Trophoblast cell (in vitro differentiated cells and primary cell): ENCODE data around the gene IGF1R.
"Not testable (repeated sequence)": the region's sequence is repeated elsewhere in the genome, so short reads cannot be mapped to it uniquely, and the experiment has no call there.

ENCODE experiments used
- DNase-seq, 2 donors: peaks; one replicate each; pipeline ENCODE4 v3.0.0-alpha.2; 2016
- H2AFZ ChIP-seq: 2 replicates; pipeline ENCODE4 v1.6.1; 2013; ENCODE audit warnings: low read length, moderate library complexity, mild to moderate bottlenecking; ENCODE audit not compliant: insufficient read depth, poor library complexity
- H2AK5ac ChIP-seq: 2 replicates; pipeline ENCODE4 v1.6.1; 2013; ENCODE audit warnings: mild to moderate bottlenecking, low read length
- H2BK120ac ChIP-seq: 2 replicates; pipeline ENCODE4 v1.6.1; 2013; ENCODE audit warnings: low read length, mild to moderate bottlenecking, moderate library complexity; ENCODE audit not compliant: insufficient read depth, poor library complexity
- H2BK12ac ChIP-seq: 2 replicates; pipeline ENCODE4 v1.6.1; 2013; ENCODE audit warnings: mild to moderate bottlenecking, low read length, moderate library complexity
- H2BK5ac ChIP-seq: 2 replicates; pipeline ENCODE4 v1.6.1; 2013; ENCODE audit warnings: low read length, low read depth, moderate library complexity, mild to moderate bottlenecking; ENCODE audit not compliant: poor library complexity
- H3K14ac ChIP-seq: 2 replicates; pipeline ENCODE4 v1.6.1; 2013; ENCODE audit warnings: mild to moderate bottlenecking, low read length
- H3K18ac ChIP-seq: 2 replicates; pipeline ENCODE4 v1.6.1; 2013; ENCODE audit warnings: mild to moderate bottlenecking, low read length
- H3K23ac ChIP-seq: 2 replicates; pipeline ENCODE4 v1.6.1; 2013; ENCODE audit warnings: low read length
- H3K27ac ChIP-seq: 2 replicates; pipeline ENCODE4 v1.5.1; 2013; ENCODE audit warnings: low read depth, mild to moderate bottlenecking, inconsistent platforms, low read length, moderate library complexity
- H3K27me3 ChIP-seq: 2 replicates; pipeline ENCODE4 v1.6.1; 2013; ENCODE audit warnings: inconsistent platforms, mild to moderate bottlenecking, low read length, moderate library complexity; ENCODE audit not compliant: insufficient read depth
- H3K36me3 ChIP-seq, 2 experiments: 1 replicate in 1 of 2; 2 replicates in 1 of 2; pipeline ENCODE4 v1.6.1; 2013; ENCODE audit warnings: low read length in 2 of 2, mild to moderate bottlenecking in 2 of 2, moderate library complexity in 1 of 2; ENCODE audit not compliant: insufficient read depth in 2 of 2, control insufficient read depth in 1 of 2
- H3K4ac ChIP-seq: 2 replicates; pipeline ENCODE4 v1.6.1; 2013; ENCODE audit warnings: low read depth, mild to moderate bottlenecking, low read length, moderate library complexity
- H3K4me1 ChIP-seq, 2 experiments: 1 replicate in 1 of 2; 2 replicates in 1 of 2; pipeline ENCODE4 v1.6.1; 2013; ENCODE audit warnings: low read length in 2 of 2, mild to moderate bottlenecking in 2 of 2, moderate library complexity in 1 of 2; ENCODE audit not compliant: insufficient read depth in 2 of 2, control insufficient read depth in 1 of 2
- H3K4me2 ChIP-seq: 2 replicates; pipeline ENCODE4 v1.6.1; 2013; ENCODE audit warnings: inconsistent platforms, mild to moderate bottlenecking, low read length, moderate library complexity
- H3K4me3 ChIP-seq: 2 replicates; pipeline ENCODE4 v1.5.1; 2013; ENCODE audit warnings: mild to moderate bottlenecking, low read depth, low read length, inconsistent platforms
- H3K79me1 ChIP-seq: one replicate; pipeline ENCODE4 v1.6.1; 2013; ENCODE audit warnings: low read length
- H3K79me2 ChIP-seq: 2 replicates; pipeline ENCODE4 v1.6.1; 2013; ENCODE audit warnings: low read length, mild to moderate bottlenecking; ENCODE audit not compliant: control insufficient read depth, insufficient read depth, poor library complexity
- H3K9ac ChIP-seq: 2 replicates; pipeline ENCODE4 v1.6.1; 2013; ENCODE audit warnings: mild to moderate bottlenecking, low read length
- H3K9me3 ChIP-seq: 2 replicates; pipeline ENCODE4 v1.6.1; 2013; ENCODE audit warnings: low read depth, mild to moderate bottlenecking, control low read depth, inconsistent platforms, low read length; ENCODE audit not compliant: insufficient read depth
- H4K12ac ChIP-seq: 2 replicates; pipeline ENCODE4 v1.6.1; 2013; ENCODE audit warnings: low read depth, mild to moderate bottlenecking, low read length, moderate library complexity
- H4K8ac ChIP-seq: 2 replicates; pipeline ENCODE4 v1.6.1; 2013; ENCODE audit warnings: low read depth, mild to moderate bottlenecking, low read length, moderate library complexity
- H4K91ac ChIP-seq: one replicate; pipeline ENCODE4 v1.6.1; 2013; ENCODE audit warnings: low read depth, mild to moderate bottlenecking, low read length, moderate library complexity
- WGBS: extraction: QIAGEN DNeasy Blood & Tissue Kit; methylation state at CpG from one replicate; pipeline ENCODE4 v1.1.7; 2013; ENCODE audit warnings: missing lambda C conversion rate; ENCODE audit not compliant: insufficient read length, insufficient coverage; ENCODE audit errors: extremely low coverage; 5-methylcytosine and 5-hydroxymethylcytosine counted together

The IGF1R gene

DNA sequence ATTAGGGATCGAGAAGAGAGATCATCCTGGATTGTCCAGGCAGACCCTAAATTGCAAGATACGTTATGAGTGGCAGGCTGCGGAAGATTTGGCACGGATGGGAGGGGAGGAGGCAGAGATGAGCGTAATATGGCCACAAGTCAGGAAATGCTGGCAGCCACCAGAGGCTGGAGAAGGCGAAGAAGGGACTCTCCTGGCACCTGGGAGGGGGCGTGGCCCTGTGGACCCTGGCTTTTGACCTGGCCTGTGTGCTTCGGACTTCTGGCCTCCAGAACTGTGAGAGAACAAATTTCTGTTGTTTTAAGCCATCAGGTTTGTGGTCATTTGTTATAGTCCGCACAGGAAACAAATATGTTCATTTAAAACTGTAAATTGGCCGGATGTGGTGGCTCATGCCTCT is 31.9 kb upstream of the IGF1R start:
- no peak overlapping the region for H3K23ac ChIP-seq
- peak overlapping the region; percentile 88 for H2BK12ac ChIP-seq
- no peak overlapping the region for H3K4me3 ChIP-seq
- H4K8ac ChIP-seq: peak overlapping the region; percentile 54
- H2BK120ac ChIP-seq: peak overlapping the region; percentile 39
- no peaks in the 10 kb centered on the region for H3K79me2 ChIP-seq
- peaks cover 0 to 3% of the 10 kb centered on the region in 2 experiments for H3K4me1 ChIP-seq
- peak overlapping the region; percentile 36 for H3K14ac ChIP-seq
- no peak overlapping the region for H3K4me2 ChIP-seq
- H4K91ac ChIP-seq: peak overlapping the region; percentile 45
- peaks cover 15% of the 10 kb centered on the region for H3K79me1 ChIP-seq
- no peak overlapping the region for H3K27ac ChIP-seq
- no peaks in the 10 kb centered on the region for H3K36me3 ChIP-seq
- peak overlapping the region; percentile 50 for H2BK5ac ChIP-seq
- WGBS: no CpG with 5 or more reads among the region's 10 CpGs
- DNase-seq: no peak
- H3K4ac ChIP-seq: no peak overlapping the region
- no peak overlapping the region for H3K9ac ChIP-seq
- no peaks in the 10 kb centered on the region for H3K27me3 ChIP-seq
- H3K18ac ChIP-seq: peak overlapping the region; percentile 11
- H2AFZ ChIP-seq: no peak overlapping the region
- no peaks in the 10 kb centered on the region for H3K9me3 ChIP-seq
- H2AK5ac ChIP-seq: no peak overlapping the region
- no peak overlapping the region for H4K12ac ChIP-seq

DNA sequence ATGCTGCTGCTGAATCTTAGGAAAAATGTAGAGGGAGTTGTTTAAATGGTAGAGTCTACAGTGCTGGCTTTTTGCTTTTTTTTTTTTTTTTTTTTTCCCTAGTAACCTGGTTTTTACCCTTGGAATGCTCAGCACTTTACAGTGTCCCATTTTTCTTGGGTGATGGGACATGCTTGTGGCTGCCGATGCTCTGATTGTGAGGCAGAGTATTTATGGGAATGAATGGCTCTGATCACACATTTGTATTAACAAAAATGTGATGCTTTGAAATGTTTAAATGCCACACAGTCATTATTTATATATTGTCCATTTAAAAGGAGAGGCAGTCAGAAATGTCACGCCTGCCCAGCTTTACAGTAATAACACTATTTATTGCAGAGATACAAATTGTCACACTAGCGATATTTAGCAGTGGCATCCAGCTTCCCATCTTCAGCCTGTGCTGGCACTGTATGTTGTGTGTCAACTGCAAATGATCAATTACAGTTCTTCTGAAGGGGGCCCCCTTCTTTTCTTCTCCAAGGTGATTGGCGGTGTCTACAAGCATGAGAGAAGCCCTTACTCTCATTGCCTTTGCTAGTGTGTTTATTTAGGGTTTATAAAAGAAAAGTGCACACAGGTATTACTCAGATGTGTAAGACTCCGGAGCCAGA is 30.9 kb upstream of the IGF1R start:
- Histone ChIP-seq H3K18ac (no peak overlapping the region), H3K27me3 (no peaks in the 10 kb centered on the region), H3K4me3 (no peak overlapping the region), H3K9me3 (no peaks in the 10 kb centered on the region), H3K4me2 (no peak overlapping the region), H3K4ac (no peak overlapping the region), H4K8ac (no peak overlapping the region), H4K12ac (no peak overlapping the region), H3K79me1 (peaks cover 15% of the 10 kb centered on the region), H3K79me2 (no peaks in the 10 kb centered on the region), H2AFZ (no peak overlapping the region), H2BK120ac (peak overlapping the region; percentile 86), H3K14ac (no peak overlapping the region), H3K9ac (no peak overlapping the region), H4K91ac (no peak overlapping the region), H3K27ac (no peak overlapping the region), H2BK5ac (peak overlapping the region; percentile 74), H3K36me3 (no peaks in the 10 kb centered on the region), H3K4me1 (peaks cover 0 to 3% of the 10 kb centered on the region in 2 experiments), H2BK12ac (no peak overlapping the region), H3K23ac (no peak overlapping the region), H2AK5ac (no peak overlapping the region)
- no peak for DNase-seq
- WGBS: no CpG with 5 or more reads among the region's 5 CpGs

DNA sequence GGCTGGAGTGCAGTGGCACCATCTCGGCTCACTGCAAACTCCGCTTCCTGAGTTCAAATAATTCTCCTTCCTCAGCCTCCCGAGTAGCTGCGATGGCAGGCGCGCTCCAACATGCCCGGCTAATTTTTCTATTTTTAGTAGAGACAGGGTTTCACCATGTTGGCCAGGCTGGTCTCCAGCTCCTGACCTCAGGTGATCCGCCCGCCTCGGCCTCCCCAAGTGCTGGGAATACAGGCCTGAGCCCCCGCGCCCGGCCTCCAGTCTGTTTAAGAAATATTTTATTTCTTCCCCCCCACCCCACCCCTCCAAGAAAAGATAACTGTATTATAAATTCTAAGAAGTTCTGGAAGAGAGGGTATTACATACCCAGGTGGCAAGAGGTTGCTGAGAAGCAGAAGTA is 29.8 kb upstream of the IGF1R start:
- H2AFZ ChIP-seq, H3K27me3 ChIP-seq, DNase-seq, H2BK12ac ChIP-seq, H3K4me1 ChIP-seq, H3K4me2 ChIP-seq, H3K9ac ChIP-seq, H3K79me2 ChIP-seq, H3K23ac ChIP-seq, H3K36me3 ChIP-seq, H2AK5ac ChIP-seq, H3K4me3 ChIP-seq, H3K18ac ChIP-seq, H4K12ac ChIP-seq, H3K9me3 ChIP-seq, H2BK120ac ChIP-seq, H4K8ac ChIP-seq, H3K14ac ChIP-seq, H3K4ac ChIP-seq, H3K27ac ChIP-seq: not testable (repeated sequence)
- WGBS: no CpG with 5 or more reads among the region's 13 CpGs
- H3K79me1 ChIP-seq: peaks cover 15% of the 10 kb centered on the region
- peak overlapping the region; percentile 37 for H4K91ac ChIP-seq
- peak overlapping the region; percentile 21 for H2BK5ac ChIP-seq

DNA sequence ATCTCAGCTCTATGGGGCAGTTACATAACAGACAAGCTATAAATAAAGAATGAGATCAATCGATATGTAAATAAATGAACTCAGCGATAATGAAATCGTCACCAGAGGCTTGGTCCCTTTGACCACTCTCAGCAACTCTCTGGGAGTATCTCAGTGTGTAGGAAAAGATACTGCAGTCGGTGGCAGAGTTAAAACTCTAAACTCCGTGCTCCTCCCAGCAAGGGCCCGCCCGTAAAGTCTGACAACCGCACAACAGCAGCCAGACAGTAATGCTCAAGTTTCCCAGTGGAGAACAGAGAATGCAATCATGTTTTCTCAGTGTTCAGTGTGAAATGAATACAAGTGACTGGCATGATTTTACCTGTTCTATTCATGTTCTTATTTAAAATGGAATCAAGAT is 28.3 kb upstream of the IGF1R start:
- WGBS: no CpG with 5 or more reads among the region's 8 CpGs
- H3K4me2 ChIP-seq: no peak overlapping the region
- H3K27ac ChIP-seq: no peak overlapping the region
- no peaks in the 10 kb centered on the region for H3K79me2 ChIP-seq
- H4K8ac ChIP-seq: no peak overlapping the region
- no peak overlapping the region for H2BK120ac ChIP-seq
- H2AFZ ChIP-seq: no peak overlapping the region
- H4K91ac ChIP-seq: no peak overlapping the region
- no peaks in the 10 kb centered on the region for H3K27me3 ChIP-seq
- no peaks in the 10 kb centered on the region for H3K9me3 ChIP-seq
- no peaks in the 10 kb centered on the region for H3K4me1 ChIP-seq
- H4K12ac ChIP-seq: peak overlapping the region; percentile 18
- peaks cover 13% of the 10 kb centered on the region for H3K79me1 ChIP-seq
- no peak overlapping the region for H3K23ac ChIP-seq
- H2BK5ac ChIP-seq: no peak overlapping the region
- no peak overlapping the region for H2BK12ac ChIP-seq
- H3K9ac ChIP-seq: no peak overlapping the region
- no peaks in the 10 kb centered on the region for H3K36me3 ChIP-seq
- H3K18ac ChIP-seq: no peak overlapping the region
- H2AK5ac ChIP-seq: no peak overlapping the region
- H3K14ac ChIP-seq: no peak overlapping the region
- no peak overlapping the region for H3K4me3 ChIP-seq
- DNase-seq: no peak
- no peak overlapping the region for H3K4ac ChIP-seq
